Right lobe of liver (tissue), 6 donors: ENCODE measurements around the gene LRRC71. TPM values are rescaled to one million over a fixed set of nuclear protein-coding genes. Genes with fewer than 3 reads are reported as not detected.

ENCODE experiments used
- ATAC-seq, 4 donors: fragments of 200-7000 bp; cut with Tn5 transposase; one replicate each; pipeline ENCODE4 v1.9.1; 2020; ENCODE audit warnings: mild to moderate bottlenecking in 4 of 4, moderate library complexity in 4 of 4
- DNase-seq, 3 donors: peaks; one replicate each; pipeline ENCODE4 v3.0.0-alpha.2; 2020
- H3K27ac ChIP-seq, 3 donors: fragments of 200-600 bp; one replicate each; pipeline ENCODE4 v1.8.0; 2022
- H3K27me3 ChIP-seq, 2 donors: fragments of 200-600 bp; one replicate each; pipeline ENCODE4 v1.8.0; 2022
- H3K36me3 ChIP-seq, 4 donors: fragments of 200-600 bp; sonication (generic) in 1 of 4; one replicate each; pipeline versions ENCODE4 v1.5.1 to v1.8.0; 2017 to 2022; ENCODE audit warnings: control low read depth in 1 of 4
- H3K4me1 ChIP-seq, 4 donors: fragments of 200-600 bp; sonication (generic) in 1 of 4; one replicate each; pipeline versions ENCODE4 v1.5.1 to v1.8.0; 2017 to 2022; ENCODE audit warnings: control low read depth in 1 of 4
- H3K4me3 ChIP-seq, 3 donors: fragments of 200-600 bp; one replicate each; pipeline ENCODE4 v1.8.0; 2022
- H3K9me3 ChIP-seq, 4 donors: fragments of 200-600 bp; sonication (generic) in 1 of 4; one replicate each; pipeline versions ENCODE4 v1.5.1 to v1.8.0; 2017 to 2022; ENCODE audit warnings: control low read depth in 1 of 4
- POLR2A ChIP-seq: fragments of 450-650 bp; IDR thresholded peaks from one replicate; pipeline ENCODE4 v1.6.1; 2017; ENCODE audit warnings: antibody characterized with exemption, mild to moderate bottlenecking
- WGBS: methylation state at CpG from one replicate; pipeline ENCODE4 v1.1.6; 2018; ENCODE audit warnings: low coverage, low lambda C conversion rate; ENCODE audit not compliant: insufficient coverage; ENCODE audit errors: missing lambda C conversion rate; 5-methylcytosine and 5-hydroxymethylcytosine counted together
- intact Hi-C, 2 donors: fragments of 100-400 bp; cut with DNase I; formaldehyde crosslinking; loops; one replicate each; pipeline versions ENCODE4 v1.11.2 to v1.14.1; 2022
- total RNA-seq, 6 experiments: library from RNA; depleted of rRNA in 2 of 6; stranded (reverse); fragments of >200 nt in 2 of 6; fragmentation: NEBNext Ultra II Directional in 3 of 6; extraction: Animal tissue kit (Norgen Biotek cat#: 25700) in 3 of 6; gene quantifications; one replicate each; pipeline versions ENCODE4 v1.1.0 to v1.2.4, GENCODE V29; 2016 to 2023
- TF ChIP-seq, protein P1 (sequence below), 4 donors: fragments of 200-600 bp in 3 of 4; fragments of 450-650 bp in 1 of 4; IDR thresholded peaks; one replicate each; pipeline versions ENCODE4 v1.5.1 to v1.8.0; 2016 to 2022; ENCODE audit warnings: antibody characterized with exemption in 4 of 4, mild to moderate bottlenecking in 2 of 4
- donor health status: DM: no; HTN: yes; CAD: no.
- donor health status: DM: no; HTN: no; CAD: no.
- donor health status: DM: no; HTN: no; CAD: no.
- donor health status: DM: no; HTN: yes; CAD: no.
- donor health status: DM: no; HTN: yes; CAD: no.

Gene LRRC71
- total RNA-seq, 6 experiments from 2014 or later = 0.12 to 0.20 TPM; not detected in 4

GRCh38 chr1:156931974-156932710, 11.7 kb downstream of the LRRC71 start:
- ATAC-seq = peak in 1 of 4 donors; percentile 18
- H3K27ac ChIP-seq = no peak overlapping the region
- 44% methylated on average over 6 of the region's 8 CpGs for WGBS
- H3K4me1 ChIP-seq = peaks cover 0 to 7% (median 0%) of the 10 kb centered on the region in 4 donors
- peaks cover 0 to 7% (median 0%) of the 10 kb centered on the region in 4 donors for H3K36me3 ChIP-seq
- intact Hi-C loops = no loop called here
- H3K9me3 ChIP-seq = no peaks in the 10 kb centered on the region
- H3K27me3 ChIP-seq = peaks cover 0 to 4% of the 10 kb centered on the region in 2 donors
- TF ChIP-seq, protein P1, sequence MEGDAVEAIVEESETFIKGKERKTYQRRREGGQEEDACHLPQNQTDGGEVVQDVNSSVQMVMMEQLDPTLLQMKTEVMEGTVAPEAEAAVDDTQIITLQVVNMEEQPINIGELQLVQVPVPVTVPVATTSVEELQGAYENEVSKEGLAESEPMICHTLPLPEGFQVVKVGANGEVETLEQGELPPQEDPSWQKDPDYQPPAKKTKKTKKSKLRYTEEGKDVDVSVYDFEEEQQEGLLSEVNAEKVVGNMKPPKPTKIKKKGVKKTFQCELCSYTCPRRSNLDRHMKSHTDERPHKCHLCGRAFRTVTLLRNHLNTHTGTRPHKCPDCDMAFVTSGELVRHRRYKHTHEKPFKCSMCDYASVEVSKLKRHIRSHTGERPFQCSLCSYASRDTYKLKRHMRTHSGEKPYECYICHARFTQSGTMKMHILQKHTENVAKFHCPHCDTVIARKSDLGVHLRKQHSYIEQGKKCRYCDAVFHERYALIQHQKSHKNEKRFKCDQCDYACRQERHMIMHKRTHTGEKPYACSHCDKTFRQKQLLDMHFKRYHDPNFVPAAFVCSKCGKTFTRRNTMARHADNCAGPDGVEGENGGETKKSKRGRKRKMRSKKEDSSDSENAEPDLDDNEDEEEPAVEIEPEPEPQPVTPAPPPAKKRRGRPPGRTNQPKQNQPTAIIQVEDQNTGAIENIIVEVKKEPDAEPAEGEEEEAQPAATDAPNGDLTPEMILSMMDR (IDR thresholded peaks at IDR 0.05) = no peak
- peak in 1 of 3 donors; percentile 47 for DNase-seq
- H3K4me3 ChIP-seq = no peak overlapping the region

- TF ChIP-seq POLR2A = no peak
- TF ChIP-seq, protein P1 (IDR thresholded peaks at IDR 0.05) = no peak
- Histone ChIP-seq H3K27ac (no peak overlapping the region), H3K9me3 (no peaks in the 10 kb centered on the region), H3K4me1 (no peaks in the 10 kb centered on the region), H3K27me3 (no peaks in the 10 kb centered on the region), H3K4me3 (no peak overlapping the region), H3K36me3 (peaks cover 0 to 12% (median 0%) of the 10 kb centered on the region in 4 donors)
- intact Hi-C loops = no loop called here
- 83% methylated on average over 6 of the region's 6 CpGs for WGBS
- no peak for DNase-seq
- no peak for ATAC-seq
Measured at GRCh38 chr1:156933136-156933535, 12.7 kb downstream of the LRRC71 start.

GRCh38 chr1:156935505-156936128, 15.2 kb downstream of the LRRC71 start:
- Histone ChIP-seq H3K4me3 (no peak overlapping the region), H3K4me1 (no peaks in the 10 kb centered on the region), H3K27me3 (no peaks in the 10 kb centered on the region), H3K27ac (no peak overlapping the region), H3K9me3 (no peaks in the 10 kb centered on the region), H3K36me3 (peaks cover 0 to 32% (median 0%) of the 10 kb centered on the region in 4 donors)
- TF ChIP-seq POLR2A = no peak
- TF ChIP-seq, protein P1 (IDR thresholded peaks at IDR 0.05) = no peak
- intact Hi-C loops = no loop called here
- no peak for ATAC-seq
- WGBS = 73% methylated on average over 2 of the region's 17 CpGs
- no peak for DNase-seq

GRCh38 chr1:156936191-156936590, 15.8 kb downstream of the LRRC71 start:
- TF ChIP-seq POLR2A = no peak
- TF ChIP-seq, protein P1 (IDR thresholded peaks at IDR 0.05) = no peak
- Histone ChIP-seq H3K27me3 (no peaks in the 10 kb centered on the region), H3K27ac (no peak overlapping the region), H3K4me1 (no peaks in the 10 kb centered on the region), H3K4me3 (no peak overlapping the region), H3K36me3 (peaks cover 0 to 38% (median 0%) of the 10 kb centered on the region in 4 donors), H3K9me3 (no peaks in the 10 kb centered on the region)
- intact Hi-C loops = no loop called here
- ATAC-seq = no peak
- WGBS = 79% methylated on average over 2 of the region's 5 CpGs
- DNase-seq = no peak
